HG03103 (cell line): ENCODE measurements around the gene PLEKHA8.

Source experiments
- ATAC-seq: cut with Tn5 transposase; IDR thresholded peaks from one replicate; pipeline ENCODE4 v1.9.1; 2021; ENCODE audit warnings: low read depth; ENCODE audit not compliant: unreplicated experiment

Gene PLEKHA8

DNA sequence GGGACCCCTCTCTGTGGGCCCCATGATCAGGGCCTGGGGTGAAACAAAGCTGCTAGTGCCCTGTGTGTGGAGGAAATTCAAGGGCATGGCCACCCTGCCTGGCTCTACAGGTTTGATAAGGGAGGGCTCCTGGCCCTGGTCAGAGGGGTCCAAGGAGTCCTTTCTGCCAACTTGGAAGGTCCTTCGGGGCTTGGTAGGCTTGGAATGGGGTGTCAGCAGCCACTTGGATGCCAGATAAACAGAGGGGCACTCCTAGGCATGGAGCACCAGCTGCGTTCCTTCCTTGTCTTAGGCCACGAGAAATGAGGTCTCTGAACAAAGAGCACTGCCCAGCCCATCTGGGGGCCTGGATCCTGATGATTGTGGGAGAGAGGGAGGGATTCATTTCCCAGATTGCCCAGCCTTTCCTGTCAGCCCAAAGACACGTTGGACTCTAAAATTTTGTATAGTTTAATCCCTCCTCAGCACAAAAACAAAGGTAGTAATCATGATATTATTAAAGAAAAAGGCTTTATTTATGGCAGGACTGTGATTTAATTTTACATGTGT lies 111.7 kb downstream of the PLEKHA8 start:
- ATAC-seq = no peak

DNA sequence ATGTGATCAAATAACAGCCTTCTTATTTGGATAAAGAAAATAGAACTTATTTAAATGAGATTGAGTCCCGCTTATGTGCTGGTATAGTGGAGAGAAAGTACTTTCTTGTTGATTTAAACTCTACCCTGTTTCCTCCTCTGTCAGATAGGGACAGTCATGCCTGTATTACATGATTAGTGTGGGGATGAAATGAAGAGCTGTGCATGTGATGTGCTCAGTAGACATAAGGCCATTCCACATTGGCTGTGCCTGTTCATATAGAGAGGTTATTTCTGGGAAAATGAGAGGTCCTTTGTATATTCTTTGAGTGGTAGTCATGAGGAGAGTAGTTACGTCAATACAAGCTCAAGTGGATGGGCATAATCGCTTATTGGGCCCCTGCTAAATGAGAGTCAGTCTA lies 112.2 kb downstream of the PLEKHA8 start:
- ATAC-seq = no peak

DNA sequence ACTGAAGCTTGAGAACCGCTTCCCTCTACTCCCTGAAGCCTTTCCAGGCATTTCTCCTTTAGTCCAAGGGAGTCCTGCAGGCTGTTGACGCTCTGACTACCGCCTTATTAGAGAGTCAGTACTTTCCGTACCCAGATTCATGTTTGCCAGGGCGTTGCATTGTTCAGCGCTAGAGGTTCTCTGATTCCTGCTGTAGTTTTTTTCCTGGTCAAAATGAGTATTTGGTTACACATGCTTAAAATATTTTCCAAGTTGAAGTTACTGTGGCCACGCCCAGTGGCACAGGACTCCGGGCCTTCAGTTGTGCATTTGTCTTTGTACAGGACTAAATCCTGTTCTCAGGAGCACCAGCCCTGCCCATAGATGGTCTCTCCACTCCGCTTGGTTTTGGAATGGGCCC lies 114.5 kb downstream of the PLEKHA8 start:
- no peak for ATAC-seq

DNA sequence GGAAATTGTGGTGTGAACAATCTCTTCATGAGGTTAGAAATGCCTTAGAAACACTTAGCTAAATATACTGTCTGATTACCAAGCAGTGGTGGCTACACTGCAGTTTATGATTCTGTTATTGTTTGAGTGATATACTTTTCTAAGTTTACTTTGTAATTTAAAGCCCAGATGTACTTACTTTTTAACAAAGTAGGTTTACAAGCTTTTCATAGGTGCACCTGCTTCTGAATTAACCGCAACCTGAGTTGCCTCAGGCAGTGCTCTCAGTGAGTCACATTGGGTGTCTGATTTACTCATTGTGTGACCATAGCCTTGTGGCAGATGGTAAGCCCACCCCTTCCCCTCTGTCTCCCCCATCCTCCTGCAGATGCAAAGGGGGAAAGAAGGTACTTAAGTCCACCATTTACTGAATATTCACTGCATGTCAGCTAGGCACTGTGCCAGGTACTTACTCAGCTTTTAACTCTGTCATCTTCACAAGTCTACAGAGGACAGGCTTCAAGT lies 115.6 kb downstream of the PLEKHA8 start:
- no peak for ATAC-seq

DNA sequence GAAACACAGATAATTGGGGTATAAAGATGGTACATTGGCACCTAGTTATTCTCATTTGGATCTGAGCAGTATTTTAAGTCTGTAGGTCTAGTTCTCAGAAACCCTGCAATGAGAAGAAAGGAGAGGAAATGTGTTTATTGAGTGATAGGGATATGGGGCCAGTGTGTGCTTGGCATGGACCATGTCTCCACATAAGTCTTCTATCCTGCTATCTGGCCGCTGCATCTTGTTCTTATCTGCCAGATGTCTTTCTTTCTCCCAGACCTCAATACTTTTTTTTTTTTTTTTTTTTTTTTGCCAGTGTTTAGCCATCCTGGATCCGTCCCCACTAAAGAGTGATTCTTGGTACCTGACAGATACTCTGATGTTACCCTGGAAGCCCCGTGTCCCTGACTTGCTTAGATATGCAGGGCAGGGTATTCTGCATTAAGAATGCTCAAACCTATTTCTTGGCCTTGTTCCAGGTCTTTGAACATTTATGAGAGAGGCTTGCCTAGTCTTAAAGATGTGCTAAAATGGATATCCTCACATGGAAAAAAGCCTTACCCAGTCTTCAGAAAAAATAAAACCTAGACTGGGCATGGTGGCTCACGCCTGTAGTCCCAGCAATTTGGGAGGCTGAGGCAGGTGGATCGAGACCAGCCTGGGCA lies 116.6 kb downstream of the PLEKHA8 start:
- ATAC-seq = no peak

DNA sequence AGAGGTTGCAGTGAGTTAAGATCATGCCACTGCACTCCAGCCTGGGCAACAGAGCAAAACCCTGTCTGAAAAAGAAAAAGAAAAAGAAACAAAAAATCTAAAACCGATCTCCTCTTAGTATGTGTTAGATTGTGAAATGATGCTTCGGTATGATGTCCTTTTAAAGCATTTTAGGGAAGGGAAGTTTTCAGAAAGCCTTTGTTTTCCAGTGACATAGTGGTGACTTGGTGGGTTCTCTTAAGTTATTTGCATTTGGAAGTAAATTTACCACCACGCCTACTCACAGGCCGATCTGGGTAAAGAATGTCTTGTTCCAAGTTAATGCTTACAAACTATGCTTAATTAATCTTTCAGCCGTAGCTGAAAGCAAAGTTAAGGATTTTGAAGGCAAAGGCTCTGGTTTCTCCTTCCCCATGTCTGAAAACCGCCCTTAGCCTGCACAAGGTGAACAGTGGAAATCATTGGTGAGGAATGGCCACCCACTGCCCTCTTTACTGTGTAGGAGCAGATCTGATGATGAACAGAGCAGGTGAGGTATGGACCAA lies 117.3 kb downstream of the PLEKHA8 start:
- ATAC-seq = no peak

DNA sequence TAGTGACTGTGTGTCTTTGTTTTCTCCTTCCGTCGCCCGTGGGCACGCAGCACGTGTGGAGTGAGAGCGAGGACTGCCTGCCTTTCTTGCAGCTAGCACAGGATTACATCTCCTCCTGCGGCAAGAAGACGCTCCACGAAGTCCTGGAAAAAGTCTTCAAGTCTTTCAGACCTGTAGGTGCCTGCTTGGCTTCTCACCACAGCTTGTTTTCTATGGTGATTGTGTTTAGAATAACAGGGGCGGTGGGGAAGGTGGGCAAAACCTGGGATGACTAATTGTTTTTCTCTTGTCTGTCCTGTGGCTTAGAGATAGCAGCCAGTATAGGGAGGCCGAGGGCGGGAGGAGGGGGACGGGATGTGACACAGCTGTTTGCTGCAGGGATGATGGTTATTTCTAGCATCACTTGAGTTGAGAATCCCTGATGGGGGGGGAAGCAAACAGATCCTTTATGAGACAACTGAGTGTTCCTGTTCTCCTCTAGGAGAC lies 118.0 kb downstream of the PLEKHA8 start:
- no peak for ATAC-seq

DNA sequence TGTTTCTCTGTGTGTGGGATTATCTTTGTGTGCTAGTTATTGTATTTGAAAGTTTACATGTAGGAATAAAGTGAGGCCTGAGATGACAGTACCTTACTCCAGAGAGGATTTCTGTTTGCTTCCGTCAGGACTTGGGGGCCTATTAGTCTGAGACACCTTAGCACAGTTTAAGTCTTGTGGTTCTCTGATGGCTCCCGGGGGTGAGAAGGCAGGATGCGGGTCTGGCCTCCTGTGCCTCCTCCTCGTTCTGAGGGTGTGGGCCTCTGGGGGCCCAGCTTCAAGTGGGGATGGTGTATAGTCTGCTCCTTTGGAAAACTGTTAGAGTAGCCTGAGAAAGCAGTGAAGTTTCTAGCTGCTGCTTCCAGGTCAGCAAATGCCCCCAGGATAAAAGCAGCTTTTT lies 119.0 kb downstream of the PLEKHA8 start:
- ATAC-seq = no peak

DNA sequence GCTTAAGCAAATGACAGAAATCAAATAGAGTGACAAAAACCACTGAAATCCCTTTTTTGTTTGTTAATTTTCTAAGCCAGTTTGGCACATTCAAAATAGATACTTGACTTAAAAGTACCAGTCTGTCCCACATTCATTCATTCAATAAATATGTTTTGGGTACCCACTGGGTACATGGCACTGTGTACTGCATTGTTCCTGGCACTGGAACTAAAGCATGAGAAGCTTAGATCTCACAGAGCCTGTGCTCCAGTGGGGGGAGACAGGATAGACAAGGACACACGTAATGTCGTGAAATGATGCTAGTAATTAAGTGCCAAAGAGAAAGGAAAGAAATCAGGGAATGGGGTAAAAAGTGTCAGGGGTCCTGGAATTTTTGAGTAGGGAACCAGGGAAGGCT lies 119.6 kb downstream of the PLEKHA8 start:
- no peak for ATAC-seq

DNA sequence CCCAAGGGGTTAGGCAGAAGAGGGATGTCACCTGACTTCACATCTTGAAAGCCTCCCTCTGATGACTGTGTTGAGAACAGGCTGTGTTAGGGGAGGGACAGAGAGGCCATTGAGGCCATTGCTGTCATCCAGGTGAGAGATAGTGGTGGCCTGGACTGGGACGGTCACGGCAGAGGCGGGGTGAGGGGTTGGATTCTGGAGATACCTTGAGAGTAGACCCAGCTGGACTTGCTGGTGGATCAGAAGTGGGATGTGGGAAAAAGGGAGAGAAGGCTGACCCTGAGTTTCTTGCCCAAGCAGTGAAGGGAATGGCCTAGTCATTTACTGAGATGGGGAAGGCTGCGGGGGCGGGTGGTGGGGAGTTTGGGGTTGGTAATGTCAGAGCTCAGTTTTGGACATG lies 120.2 kb downstream of the PLEKHA8 start:
- ATAC-seq = no peak

DNA sequence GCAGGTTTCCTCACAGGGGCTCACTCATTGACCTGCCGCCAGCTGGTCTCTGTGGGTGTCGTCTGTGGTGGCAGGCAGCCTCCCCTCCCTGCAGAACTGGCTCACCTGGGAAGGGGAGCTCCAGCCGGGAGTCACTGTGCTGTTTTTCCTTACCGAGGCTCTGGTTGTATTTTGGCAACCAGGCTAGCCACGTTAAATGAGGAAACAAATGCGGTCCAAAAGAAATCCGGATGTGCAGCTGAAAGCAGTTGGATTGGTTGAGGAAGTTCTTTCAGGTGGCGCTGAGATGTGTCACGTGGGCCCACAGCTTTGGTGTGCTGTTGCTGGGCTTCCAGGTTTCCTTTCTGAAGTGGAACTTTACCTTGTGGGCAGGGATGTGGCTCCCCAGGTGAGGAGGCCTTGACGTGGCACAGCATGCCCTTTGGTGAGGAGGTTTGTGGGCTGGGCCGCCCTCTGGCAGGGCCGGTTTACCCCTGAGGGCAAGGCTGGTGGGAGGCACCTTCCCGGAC lies 120.8 kb downstream of the PLEKHA8 start:
- no peak for ATAC-seq

DNA sequence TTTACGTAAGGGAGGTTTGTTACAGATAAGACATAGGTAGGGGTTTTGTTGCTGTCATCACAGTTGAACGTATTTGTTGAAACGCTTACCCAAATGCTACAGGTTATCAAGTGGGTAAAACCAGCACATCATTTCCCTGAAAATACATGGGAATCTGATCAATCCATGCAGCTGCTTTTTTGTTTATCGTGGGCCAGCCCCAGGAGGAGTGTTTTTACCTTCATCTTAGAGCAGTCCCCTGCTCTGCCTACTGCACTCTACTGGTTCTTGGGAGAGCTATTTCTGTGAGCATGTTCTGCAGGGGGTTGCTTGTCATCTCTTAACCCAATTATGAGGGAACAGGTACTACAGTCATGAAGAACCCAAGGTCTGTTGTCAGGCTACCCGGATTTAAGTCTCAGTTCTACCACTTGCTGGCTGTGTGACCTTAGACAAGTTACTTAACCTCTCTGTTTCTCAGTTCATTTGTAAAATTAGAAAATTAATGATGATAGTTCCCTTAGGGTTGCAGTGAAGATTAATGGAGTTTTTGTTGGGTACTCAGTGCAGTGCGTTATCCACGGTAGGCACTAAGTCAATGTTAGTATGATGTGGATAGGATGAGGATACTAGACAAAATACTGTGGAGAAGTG lies 121.5 kb downstream of the PLEKHA8 start:
- ATAC-seq = no peak

DNA sequence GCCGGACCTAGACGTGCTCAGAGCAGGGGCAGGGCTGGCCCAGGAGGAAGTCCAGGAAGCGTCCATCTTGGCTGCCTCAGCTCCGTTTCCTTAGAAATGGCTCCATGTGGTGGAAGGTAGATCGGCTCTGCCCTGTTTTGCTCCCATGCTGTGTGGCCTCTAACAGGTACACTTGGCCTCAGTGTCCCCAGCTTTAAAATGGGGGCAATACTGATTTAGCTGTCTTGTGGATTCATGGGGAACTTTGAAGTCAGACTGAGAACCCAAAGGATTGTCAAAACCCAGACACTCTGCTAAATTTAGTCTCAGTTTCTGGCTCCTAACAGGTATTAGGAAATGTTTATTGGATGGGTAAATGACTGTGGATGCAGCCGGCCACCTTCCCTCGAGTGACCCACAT lies 122.5 kb downstream of the PLEKHA8 start:
- no peak for ATAC-seq

DNA sequence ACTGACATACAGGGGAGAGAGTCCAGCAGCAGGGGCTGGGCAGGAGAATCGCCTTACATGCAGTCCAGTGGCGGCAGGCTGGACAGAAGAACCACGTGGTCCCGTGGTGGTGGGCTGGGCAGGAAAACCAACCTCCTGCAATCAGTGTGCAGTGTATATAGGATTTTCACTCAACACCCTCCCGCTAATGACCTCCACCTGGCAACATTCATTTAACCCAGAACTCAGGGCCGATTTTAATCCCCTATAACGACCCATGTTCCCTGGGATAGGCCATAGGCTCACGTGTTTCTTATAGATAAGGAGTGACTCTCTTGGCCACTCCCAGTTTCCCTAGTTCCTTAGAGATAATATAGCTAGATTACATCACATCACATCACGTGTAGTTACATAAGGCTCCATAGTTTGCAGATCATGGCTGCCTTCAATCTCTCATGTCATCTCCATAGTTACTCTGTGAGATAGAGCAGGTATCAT lies 125.9 kb downstream of the PLEKHA8 start:
- ATAC-seq = no peak

DNA sequence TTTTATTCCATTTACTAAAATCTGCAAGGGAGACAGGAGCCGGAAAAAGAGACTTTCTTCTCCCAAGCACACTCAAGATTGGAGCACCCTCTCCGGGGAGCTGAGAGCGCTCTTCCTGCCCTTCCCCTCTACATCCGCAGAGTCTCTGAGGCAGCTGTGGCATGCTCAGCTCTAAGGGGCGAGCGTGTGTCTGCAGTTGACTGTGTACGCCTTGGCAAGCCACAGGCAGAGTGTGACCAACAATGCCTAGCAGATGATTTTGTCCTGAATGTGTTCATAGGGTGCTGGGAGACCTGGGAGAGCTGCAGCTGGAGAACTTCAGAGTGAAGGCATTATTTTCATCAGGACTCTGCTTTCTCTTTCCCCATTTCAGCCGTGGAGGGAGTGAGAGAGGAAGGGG lies 127.3 kb downstream of the PLEKHA8 start:
- no peak for ATAC-seq

DNA sequence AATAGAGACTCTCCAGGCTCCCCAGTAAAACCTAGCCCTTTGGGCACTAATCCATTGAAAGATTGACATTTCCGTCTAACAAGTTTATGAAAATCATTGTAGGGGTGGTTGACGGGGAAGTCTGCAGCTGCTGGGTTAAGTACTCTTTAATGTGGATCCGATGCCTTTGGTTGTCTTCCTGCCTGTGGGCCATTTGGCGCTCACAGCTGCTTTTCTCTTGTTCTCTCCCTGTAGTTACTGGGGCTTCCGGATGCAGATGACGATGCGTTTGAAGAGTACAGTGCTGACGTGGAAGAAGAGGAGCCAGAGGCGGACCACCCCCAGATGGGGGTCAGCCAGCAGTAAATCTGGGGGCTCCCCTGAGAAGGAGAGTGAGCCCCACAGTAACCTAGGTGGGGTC lies 129.0 kb downstream of the PLEKHA8 start:
- ATAC-seq = no peak

DNA sequence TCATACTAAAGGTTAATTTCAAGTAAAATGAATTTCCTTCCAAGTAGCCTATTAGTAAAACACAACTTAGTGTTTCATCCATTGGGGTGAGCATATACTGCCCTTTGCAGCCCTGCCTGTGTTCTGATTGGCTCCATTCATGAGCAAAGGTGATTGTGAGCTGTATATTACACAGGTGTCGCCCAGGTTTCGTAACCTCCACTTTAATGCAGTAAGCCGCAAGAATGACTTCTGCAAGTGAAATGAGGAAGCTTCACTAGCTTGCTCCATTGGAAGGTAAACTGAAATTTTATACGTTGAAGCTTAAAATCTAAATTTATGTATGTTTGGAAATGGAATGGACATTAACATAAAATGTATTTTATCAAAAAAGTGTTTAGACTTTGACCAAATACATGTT lies 131.0 kb downstream of the PLEKHA8 start:
- ATAC-seq = no peak

DNA sequence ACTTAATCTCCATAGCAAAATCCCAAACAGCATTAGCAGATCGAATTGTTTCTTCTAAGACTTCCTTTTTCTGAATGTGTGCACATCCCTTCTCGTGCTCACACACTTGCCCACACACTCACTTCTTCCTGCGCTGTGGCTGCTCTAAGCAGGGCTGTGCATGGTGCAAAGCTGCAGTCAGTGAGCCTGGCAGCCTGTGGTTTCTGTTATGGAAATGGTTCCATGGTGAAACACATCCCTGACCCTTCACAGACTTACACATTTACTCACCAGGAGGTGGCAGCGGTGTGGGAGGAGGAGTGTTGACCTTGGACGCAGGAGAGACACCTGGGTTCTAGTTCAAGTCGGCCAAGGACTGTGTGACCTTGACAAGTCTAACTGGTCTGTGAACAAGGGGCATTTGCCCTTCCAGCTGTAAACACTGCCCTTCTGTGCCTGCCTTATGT lies 131.5 kb downstream of the PLEKHA8 start:
- no peak for ATAC-seq

DNA sequence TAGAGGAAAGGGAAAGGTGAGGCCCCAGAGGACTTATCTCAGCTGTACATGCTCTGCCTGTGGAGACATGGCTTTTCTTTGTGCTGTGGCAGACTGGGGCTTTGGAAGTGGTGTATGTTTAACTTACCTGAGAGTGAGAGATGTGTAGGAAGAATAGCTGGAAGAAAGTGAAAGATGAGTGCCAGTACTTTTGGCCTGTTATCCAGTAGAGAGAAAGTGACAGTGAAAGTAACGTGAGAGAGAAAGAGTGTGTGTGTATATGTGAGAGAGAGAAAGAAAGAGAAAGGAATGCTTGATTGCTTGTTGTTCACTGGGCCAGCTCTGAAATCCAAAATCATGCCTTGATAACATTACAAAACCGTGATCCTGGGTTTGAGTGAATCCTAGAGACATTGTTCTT lies 132.1 kb downstream of the PLEKHA8 start:
- no peak for ATAC-seq

DNA sequence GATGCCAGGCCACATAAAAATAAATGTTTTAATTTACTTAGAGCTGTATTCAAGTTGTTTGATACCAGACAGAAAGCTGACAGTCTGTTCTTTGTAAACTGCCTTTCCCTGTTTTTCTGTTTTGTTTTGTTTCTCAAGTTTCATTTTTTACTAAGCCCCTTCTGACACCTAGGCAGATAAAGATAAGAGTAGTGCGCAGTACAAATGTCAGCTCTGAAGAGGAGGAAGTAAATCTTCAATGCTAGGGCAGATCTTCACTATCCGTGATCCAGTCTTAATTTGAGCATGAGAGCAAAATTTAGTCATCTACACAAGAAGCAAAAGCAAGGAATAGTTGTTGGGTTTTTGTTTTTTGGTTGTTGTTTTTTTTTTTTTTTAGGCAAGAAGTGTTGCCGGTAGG lies 133.9 kb downstream of the PLEKHA8 start:
- ATAC-seq = no peak

DNA sequence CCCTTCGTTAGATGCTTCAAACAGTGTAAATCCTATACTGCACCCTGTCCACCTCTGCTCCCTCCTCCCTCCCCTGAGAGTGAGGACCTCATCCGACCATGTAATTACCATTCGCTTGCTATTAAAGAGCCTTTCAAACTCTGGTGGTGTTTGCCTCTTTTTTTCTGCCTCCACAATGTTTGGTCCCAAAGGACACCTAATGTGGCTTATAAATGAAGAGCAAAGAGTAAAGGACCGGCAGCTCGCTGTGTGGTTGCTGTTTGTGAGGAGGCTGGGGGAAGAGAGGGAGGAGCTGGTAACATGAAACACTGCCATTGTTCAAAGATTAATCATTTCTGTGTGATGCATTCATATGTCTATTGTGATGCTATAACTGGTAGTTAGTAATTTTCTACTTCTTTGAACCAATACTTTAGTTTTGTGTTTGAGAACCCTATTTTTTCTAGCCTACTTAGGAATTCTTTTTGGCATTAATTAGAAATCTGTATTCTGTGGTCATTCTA lies 134.5 kb downstream of the PLEKHA8 start:
- no peak for ATAC-seq
